Measurements from ENCODE around the gene STAB1.

STAB1 gene

DNA sequence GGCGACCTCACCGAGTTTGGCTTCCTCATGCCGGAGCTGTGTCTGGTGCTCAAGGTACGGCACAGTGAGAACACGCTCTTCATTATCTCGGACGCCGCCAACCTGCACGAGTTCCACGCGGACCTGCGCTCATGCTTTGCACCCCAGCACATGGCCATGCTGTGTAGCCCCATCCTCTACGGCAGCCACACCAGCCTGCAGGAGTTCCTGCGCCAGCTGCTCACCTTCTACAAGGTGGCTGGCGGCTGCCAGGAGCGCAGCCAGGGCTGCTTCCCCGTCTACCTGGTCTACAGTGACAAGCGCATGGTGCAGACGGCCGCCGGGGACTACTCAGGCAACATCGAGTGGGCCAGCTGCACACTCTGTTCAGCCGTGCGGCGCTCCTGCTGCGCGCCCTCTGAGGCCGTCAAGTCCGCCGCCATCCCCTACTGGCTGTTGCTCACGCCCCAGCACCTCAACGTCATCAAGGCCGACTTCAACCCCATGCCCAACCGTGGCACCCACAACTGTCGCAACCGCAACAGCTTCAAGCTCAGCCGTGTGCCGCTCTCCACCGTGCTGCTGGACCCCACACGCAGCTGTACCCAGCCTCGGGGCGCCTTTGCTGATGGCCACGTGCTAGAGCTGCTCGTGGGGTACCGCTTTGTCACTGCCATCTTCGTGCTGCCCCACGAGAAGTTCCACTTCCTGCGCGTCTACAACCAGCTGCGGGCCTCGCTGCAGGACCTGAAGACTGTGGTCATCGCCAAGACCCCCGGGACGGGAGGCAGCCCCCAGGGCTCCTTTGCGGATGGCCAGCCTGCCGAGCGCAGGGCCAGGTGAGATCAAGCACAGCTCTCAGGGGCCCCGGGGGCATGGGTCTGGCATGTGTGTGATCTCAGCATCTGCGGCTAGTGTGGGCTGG, 7.1 kb upstream of the STAB1 start:
- no peak for ATAC-seq

DNA sequence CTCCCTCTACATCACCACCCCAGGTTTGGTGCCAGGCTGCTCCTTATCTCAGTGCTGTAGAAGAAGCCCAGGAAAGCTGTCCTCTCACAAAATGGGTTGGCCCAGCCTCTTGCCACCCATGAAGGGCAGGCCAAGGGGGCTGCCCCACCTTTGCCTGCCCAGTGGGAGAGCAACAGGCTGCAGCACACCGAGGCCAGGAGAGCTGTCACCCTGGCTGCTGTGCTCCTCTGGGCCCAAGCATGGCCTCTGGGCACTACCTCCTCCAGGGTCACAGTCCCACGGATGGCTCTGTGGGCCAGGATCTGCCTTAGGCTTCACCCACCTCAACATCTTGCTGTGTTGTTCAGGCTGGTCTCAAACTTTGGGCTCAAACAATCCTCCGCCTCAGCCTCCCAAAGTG, 6.4 kb upstream of the STAB1 start:
- ATAC-seq: no peak

DNA sequence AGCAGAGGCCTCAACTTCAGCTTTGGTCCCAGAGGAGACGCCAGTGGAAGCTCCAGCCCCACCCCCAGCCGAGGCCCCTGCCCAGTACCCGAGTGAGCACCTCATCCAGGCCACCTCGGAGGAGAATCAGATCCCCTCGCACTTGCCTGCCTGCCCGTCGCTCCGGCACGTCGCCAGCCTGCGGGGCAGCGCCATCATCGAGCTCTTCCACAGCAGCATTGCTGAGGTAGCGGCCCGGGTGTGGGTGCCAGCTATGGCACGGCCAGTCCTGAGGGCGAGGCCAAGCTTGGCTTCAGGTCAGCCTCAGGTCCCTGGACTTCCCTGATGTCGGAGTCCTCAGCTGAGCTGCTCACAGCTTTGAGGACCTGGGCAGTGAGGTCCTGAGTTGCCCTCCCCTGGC, 5.7 kb upstream of the STAB1 start:
- no peak for ATAC-seq

DNA sequence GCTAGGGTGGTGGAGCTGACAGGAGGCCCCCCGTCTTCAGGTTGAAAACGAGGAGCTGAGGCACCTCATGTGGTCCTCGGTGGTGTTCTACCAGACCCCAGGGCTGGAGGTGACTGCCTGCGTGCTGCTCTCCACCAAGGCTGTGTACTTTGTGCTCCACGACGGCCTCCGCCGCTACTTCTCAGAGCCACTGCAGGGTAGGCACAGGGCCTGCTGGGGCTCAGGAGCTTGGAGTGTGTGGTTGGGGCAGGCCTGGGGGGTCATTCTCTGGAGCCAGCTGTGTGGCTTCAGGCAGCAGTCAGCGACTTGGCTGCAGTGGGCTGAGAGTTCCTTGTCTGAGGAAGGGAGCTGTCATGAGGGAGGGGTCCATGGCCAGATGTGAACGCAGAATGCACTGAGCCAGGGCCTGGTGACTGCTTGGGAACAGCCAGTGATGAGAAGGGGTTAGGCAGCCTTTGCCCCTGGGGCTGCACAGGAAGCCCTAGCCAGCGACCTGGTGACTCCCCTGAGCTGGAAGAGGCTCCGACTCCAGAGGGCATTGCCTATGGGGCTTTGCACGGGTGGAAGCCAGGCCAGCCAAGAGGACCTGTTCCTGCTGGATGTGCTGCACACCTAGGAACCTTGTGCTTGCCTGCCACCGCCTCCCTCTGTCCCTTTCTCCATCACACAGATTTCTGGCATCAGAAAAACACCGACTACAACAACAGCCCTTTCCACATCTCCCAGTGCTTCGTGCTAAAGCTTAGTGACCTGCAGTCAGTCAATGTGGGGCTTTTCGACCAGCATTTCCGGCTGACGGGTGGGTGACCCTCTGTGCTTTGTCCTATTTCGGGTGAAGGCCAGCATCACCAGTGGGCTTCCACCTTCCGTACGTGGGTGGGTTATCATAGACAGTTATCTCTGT, 4.9 kb upstream of the STAB1 start:
- ATAC-seq: no peak

DNA sequence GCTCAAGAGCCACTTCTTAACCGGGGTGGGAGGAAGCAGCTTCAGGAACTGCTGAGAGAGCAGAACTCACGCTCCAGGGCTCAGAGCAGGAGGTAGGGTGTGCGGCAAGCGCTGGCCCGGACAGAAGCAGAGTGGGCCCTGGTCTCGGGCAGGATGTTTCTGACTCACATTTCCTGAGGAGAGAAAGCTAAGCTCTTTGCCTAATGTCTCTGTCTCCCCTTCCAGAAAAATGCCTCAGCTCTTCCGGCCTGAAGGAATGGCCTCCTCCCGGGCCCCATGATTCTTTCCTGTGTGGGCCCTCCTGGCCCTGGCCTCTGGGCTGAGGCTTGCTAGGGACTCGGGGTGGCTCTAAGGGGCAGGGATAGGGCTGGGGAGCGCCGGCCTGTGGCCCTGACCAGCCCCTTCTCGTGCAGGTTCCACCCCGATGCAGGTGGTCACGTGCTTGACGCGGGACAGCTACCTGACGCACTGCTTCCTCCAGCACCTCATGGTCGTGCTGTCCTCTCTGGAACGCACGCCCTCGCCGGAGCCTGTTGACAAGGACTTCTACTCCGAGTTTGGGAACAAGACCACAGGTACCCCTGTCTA, 4.1 kb upstream of the STAB1 start:
- ATAC-seq: no peak

DNA sequence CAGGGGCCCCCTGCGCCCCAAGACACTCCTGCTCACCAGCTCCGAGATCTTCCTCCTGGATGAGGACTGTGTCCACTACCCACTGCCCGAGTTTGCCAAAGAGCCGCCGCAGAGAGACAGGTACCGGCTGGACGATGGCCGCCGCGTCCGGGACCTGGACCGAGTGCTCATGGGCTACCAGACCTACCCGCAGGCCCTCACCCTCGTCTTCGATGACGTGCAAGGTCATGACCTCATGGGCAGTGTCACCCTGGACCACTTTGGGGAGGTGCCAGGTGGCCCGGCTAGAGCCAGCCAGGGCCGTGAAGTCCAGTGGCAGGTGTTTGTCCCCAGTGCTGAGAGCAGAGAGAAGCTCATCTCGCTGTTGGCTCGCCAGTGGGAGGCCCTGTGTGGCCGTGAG, 3.1 kb upstream of the STAB1 start:
- ATAC-seq: no peak

DNA sequence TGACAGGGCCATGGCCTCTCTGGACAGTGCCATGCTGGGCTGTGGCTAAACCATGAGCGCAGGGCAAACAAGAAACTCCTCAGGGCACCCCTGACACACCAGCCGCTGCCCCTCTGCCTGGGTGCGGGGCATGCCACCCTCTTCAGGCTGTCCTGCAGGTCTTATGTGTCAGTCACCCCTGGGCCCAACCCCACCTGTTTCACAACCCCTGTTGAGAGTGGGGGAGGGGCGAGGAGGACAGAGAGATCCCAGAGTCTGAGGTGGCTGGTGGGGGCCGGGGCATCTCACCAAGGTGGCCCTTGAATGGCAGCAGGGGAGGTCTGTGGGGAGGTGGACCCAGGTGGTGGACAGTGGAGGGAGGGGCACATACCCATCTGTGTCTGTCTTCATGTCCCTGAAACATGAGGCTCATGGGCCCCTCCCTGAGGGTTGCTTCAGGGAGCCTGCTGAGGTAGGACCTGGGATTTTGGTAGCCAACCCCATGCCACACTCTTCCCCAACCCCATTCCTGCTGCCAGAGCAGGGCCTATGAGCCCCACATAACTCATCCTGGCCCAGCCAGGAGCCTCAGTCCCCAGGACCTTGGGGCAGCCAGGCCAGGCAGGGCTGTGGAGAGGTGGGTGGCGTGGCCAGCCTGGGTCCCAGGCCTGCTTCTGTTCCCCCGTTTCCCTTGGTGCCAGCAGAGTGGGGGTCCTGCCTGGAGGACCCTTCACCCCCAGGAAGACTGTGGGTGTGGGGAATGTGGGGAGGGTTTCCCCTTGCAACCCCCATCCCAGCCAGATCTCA, 1.7 kb upstream of the STAB1 start:
- ATAC-seq: no peak

DNA sequence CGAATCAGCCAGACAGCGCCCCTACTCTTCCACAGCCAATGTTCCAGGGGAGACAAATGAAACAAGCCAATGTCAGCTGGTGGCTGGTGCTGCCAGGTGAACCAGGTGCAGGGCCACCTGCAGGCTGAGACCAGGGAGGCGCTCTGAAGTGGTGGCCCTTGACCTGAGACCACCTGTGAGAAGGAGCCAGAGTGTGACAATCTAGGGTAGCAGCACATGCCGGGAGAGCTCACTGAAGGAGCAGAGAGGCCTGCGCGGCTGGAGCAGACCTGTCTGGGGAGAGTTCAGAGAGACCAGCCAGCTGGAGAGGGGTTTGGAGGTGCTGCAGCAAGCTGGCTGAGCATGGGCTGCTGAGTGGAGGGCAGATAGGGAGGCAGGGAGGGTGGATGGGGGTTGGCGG, 693 bp upstream of the STAB1 start:
- ATAC-seq: no peak

DNA sequence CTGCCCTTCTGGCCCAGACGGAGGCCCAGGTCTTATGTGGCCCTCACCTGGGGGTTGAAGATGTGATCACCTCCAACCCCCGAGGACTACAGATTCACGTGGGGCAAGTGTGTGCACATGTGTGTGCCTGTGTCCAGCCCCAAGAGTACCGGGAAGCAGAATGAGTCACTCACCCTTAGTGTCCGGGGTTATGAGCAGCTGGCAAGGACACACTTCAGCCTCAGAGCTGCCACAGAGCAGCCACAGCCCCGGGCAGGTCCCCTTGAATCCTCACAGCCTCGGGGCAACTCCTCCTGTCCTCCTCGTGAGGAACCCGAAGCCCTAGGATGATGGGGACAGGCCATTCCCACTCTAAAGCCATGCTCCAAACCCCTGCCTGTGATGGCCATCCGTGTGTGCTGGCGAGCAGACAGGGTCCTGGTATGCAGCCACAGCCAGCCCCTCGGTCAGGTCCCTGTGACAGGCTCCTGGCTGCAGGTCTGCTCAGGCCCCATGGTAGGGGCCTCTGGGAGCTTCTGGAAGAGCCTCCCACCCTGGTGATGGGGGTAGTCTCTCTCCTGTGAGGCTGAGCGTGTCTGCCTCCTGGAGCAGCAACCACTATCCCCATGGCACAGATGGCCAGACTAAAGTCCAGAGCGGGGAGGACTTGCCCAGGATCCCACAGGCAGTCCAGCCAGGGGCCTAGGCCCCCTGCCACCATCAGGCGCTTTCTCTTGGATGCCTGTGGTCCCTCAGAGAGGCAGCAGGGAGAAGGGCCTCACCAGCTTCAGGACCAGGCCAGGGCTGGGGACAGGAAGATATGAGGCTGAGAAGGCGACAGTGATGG, 852 bp downstream of the STAB1 start:
- no peak for ATAC-seq

DNA sequence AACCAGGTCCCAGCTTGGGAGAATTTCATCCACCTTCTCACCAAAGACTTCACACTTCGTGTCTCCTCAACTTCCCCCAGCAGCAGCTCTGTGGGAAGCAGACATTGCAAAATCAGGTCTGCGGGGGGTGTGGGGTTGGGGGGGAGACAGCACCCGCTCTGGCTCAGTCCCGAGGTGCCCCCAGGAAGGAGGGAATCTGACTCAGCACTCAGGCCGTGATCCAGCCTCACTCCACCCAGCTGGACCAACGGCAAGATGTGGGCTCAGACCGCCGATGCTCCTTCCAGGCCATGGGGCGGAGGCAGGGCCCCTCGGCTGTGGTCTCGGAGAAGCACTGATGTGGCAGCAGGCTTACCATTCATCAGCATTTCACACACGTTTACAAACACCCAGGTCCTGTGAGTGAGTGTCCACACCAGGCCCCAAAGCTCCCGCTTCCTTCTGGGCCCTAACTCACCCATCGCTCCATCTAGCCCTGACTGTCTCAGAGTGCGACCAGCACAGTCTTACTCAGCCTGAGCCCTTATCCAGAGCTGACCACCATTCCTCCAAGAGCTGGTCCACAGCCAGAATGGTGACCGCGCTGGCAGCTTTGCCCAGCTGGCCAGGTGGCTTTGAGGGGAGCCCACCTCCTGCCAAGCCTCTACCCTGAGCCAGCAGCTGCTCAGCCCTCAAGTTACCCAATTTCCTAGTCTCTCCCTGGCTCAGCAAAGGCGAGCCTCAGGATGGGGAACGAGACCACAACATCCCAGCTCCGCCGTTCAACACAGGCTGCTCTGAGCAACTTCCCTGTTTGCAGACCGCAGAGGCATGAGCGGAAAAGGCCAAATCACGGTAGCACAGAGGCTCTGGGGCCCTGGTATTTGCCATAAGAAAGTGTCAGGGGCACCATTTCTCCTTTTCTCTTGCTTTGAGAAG, 3.3 kb downstream of the STAB1 start:
- ATAC-seq: no peak

DNA sequence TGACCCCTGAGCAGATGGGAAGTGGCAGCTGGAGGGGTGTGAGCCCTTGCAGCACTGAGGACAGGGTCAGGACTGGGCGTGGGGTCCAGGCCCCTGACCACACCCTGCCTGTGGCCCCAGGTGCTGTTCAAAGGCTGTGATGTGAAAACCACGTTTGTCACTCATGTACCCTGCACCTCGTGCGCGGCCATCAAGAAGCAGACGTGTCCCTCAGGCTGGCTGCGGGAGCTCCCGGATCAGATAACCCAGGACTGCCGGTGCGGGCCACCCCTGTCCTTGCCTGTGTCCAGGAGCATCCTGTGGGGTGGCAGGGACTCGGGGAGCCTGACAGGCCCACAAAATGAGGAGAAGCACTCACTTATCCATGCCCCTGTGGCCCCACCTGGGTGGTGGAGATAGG, 5.9 kb downstream of the STAB1 start:
- ATAC-seq: no peak

DNA sequence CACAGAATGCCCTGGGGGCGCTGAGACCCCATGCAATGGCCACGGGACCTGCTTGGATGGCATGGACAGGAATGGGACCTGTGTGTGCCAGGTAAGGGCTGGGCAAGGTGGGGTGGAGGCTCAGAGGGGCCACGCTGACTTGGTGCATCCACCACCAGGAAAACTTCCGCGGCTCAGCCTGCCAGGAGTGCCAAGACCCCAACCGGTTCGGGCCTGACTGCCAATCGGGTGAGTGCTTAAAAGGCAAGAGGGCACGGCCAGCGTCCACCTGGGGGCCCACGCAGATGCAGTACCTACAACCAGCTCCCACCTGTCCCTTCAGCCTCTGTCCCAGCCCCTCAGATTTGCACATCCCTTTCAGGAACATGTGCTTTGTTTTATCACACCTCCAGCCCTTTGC, 6.9 kb downstream of the STAB1 start:
- ATAC-seq: no peak

DNA sequence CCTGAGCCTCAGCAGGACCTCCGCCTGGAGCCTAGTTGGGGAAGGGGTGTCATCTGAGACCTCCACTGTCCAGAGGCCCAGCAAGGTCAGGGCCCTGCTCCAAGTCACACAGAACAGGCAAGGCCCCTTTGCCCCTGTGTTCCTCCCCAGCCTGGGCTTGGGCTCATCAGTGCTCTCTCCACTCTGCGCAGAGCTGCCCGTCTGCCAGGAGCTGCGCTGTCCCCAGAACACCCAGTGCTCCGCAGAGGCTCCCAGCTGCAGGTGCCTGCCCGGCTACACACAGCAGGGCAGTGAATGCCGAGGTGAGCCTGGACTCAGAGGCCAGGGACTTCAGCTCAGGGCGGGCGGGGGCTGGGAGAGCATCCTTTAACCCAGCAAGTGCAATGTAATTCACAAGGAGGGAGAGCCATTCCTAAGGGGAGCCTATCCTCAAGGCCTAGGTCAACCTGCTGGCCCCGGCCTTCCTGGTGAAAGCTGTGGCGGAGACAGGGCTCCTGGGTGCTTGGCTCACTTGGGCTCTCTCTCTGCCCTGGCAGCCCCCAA, 7.7 kb downstream of the STAB1 start:
- no peak for ATAC-seq

DNA sequence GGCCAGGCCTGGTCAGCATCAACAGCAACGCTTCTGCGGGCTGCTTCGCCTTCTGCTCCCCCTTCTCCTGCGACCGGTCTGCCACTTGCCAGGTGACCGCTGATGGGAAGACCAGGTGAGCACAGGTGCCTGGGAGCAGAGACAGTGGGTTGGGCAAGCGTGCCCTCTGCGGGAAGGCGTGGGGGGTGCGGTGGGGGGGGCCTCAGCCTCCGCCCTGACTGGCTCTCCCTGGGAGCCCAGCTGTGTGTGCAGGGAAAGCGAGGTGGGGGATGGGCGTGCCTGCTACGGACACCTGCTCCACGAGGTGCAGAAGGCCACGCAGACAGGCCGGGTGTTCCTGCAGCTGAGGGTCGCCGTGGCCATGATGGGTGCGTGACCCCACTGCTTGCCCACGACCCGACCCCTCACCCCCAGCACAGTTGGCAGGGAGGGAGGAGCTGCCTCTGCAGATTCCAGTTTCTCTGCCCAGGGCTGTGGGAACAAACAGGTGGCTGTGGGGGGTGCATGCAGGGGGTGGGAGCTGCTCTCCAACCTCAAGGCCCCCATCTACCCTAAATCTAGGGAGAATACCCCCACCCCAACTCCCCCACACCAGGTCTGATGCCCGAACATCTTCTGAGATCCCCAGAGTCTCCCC, 8.8 kb downstream of the STAB1 start:
- ATAC-seq: no peak

DNA sequence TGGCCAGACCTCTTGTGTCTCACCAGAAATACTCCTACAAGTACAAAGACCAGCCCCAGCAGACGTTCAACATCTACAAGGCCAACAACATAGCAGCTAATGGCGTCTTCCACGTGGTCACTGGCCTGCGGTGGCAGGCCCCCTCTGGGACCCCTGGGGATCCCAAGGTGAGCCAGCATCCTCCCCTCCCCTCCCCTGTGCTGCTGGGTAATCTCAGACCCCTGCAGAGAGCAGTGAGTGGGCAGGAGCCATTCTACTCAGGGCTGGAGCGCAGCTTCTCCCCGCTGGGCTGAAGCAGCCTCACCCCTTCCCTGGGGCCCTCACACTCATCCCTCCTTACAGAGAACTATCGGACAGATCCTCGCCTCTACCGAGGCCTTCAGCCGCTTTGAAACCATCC, 9.8 kb downstream of the STAB1 start:
- no peak for ATAC-seq

DNA sequence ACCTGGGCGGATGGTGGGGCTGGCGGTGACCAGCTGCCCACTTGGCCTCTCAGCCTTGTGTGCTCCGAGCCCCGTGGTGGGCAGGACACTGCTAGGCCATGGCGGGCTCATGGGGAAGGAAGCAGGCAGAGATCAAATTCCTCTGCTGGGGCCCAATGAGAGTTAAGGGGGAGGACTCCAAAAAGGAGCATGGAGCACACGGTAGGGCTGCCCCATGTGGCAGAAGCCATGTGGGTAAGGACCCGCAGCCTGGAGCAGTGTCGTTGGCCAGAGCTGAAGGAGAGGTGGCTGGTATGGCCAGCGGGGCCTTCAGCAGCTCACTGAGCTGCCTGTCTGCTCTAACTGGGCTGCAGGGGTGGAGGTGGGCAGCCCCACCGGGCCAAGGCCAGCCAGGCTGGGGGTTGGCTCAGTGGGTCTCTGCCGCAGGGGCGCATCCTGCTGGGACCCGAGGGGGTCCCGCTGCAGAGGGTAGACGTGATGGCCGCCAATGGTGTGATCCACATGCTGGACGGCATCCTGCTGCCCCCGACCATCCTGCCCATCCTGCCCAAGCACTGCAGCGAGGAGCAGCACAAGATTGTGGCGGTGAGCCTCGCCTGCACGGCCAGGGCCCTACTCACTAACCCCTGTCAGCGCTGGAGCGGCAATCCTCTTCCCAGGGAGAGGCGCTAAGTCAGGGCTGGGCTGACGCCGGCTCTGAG, 11.3 kb downstream of the STAB1 start:
- ATAC-seq: no peak

DNA sequence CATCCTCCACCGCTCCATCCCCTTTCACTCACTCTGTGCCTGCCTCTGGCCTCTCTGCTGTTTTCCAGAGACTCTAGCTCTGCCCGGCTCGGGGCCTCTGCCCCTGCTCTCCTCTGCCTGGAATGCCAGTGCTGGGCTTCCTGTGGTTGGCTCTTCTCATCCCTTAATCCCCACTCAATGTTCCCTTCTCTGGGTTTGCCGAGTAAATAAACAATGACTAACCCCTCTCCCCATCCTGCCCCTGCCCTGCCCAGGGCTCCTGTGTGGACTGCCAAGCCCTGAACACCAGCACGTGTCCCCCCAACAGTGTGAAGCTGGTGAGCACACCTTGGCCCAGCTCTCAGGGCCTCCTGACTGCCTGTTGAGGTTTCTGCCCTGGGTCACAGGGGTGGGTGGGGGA, 12.2 kb downstream of the STAB1 start:
- ATAC-seq: no peak

DNA sequence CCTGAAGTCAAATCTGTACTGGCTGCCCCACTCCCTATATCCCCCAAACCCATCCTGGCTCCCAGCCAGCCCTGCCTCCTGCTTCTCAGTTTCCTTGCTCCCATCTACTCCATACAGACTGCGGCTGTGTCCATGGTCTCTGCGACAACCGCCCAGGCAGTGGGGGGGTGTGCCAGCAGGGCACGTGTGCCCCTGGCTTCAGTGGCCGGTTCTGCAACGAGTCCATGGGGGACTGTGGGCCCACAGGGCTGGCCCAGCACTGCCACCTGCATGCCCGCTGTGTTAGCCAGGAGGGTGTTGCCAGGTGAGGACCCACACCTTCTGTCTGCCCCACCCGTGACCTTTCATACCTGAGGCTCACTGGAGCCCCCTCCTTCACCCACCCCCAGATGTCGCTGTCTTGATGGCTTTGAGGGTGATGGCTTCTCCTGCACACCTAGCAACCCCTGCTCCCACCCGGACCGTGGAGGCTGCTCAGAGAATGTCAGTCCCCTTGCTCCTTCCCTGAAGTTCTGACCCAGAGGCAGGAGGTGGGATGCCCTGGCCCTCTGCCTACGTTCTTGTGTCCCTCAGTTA, 14.7 kb downstream of the STAB1 start:
- no peak for ATAC-seq

DNA sequence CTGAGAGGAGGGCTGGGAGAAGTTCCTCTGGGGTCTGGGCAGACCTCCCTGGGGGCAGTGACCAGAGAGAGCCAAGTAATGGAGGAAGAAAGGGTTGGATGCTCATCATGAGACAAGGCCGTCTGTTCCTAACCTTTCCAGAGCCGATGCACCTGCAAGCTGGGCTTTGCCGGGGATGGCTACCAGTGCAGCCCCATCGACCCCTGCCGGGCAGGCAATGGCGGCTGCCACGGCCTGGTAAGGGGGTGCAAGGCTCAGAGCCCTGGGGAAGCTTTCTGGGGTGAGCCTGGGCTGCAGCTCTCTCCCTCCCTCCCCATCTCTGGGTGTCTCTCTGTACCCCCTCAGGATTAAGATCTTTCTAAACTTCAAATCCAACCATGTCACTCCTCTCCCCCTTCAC, 16.4 kb downstream of the STAB1 start:
- no peak for ATAC-seq
